Measurements from ENCODE around the gene GTF3C1. TPM values are rescaled to one million over a fixed set of nuclear protein-coding genes. Genes with fewer than 3 reads are reported as not detected.
A peak's percentile ranks its signal among the peaks of the same experiment; 100 is the strongest.

Gene GTF3C1
- total and polyA plus RNA-seq, 2 of the 8 experiments (the other 6 are each of a cell fraction or from before 2014, with no cell fraction given), result 89.3 to 126 TPM

DNA sequence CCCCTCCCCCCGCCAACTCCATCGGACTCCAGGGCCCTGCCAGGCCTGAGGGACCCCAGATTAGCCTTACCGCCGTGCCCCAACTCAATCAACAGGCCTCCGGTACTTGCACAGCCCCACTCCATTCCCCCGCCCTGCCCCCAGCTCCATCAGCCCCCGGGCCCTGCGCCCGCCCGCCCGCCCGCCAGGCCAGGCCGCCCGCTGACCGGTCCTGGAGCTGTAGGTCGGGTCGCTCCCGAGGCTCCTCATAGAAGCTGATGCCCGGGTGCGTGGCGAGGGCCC is 308 bp downstream of the GTF3C1 start:
- peak overlapping the region; percentile 93; the same call in 1 of the 2 replicates for H4K8ac ChIP-seq (ENCODE audit: extremely low read depth, insufficient read depth, low read length)
- H3K9me3 ChIP-seq (ENCODE audit: insufficient read depth in 2 of 2, low read depth in 1 of 2, low read length in 1 of 2), result no peaks in the 10 kb centered on the region
- peak overlapping the region; percentile 78 for H3K4ac ChIP-seq (replicated peaks; ENCODE audit: insufficient read length, low read depth, low read length)
- FAIRE-seq (no peak), DNase-seq (ENCODE audit: low read depth in 1 of 2, low spot score in 2 of 2) (no peak)
- peaks cover 25 to 41% of the 10 kb centered on the region in 2 experiments for H3K79me2 ChIP-seq (ENCODE audit: control insufficient read depth in 1 of 2, insufficient read depth in 2 of 2, low read length in 2 of 2)
- H4K91ac ChIP-seq (replicated peaks; ENCODE audit: insufficient read length, low read length), result no peak overlapping the region
- peak overlapping the region; percentile 64; the same call in 1 of the 2 replicates for H3K27ac ChIP-seq (ENCODE audit: low read depth, low read length)
- no peak overlapping the region for H2BK12ac ChIP-seq (ENCODE audit: low read depth, low read length)
- H3K79me1 ChIP-seq (ENCODE audit: low read depth, low read length), result peaks cover 10% of the 10 kb centered on the region
- no peak overlapping the region for H2BK15ac ChIP-seq (ENCODE audit: low read length)
- H3K4me2 ChIP-seq (ENCODE audit: insufficient read depth in 1 of 2, low read depth in 2 of 2, low read length in 2 of 2), result peak overlapping the region; percentile 80 to 83
- H2AK5ac ChIP-seq (ENCODE audit: low read depth, low read length), result no peak overlapping the region
- no peaks in the 10 kb centered on the region for H3K27me3 ChIP-seq (replicated peaks in 1 of 4; ENCODE audit: control insufficient read depth in 3 of 4, extremely low read depth in 1 of 4, insufficient read depth in 3 of 4, low read length in 3 of 4)
- no peak overlapping the region for H2BK120ac ChIP-seq (replicated peaks; ENCODE audit: low read depth, low read length)
- H3K56ac ChIP-seq (replicated peaks; ENCODE audit: insufficient read length, low read depth, low read length), result peak overlapping the region; percentile 69
- peaks cover 0 to 5% (median 3%) of the 10 kb centered on the region in 4 experiments; a peak in 3 of 7 replicates for H3K4me1 ChIP-seq (replicated peaks in 1 of 4; ENCODE audit: control insufficient read depth in 3 of 4, insufficient read depth in 4 of 4, low read length in 3 of 4)
- H4K20me1 ChIP-seq (replicated peaks in 1 of 2; ENCODE audit: control insufficient read depth in 1 of 2, insufficient read depth in 2 of 2, low read length in 2 of 2), result peaks cover 5 to 10% of the 10 kb centered on the region in 2 experiments
- H2BK5ac ChIP-seq (ENCODE audit: low read depth, low read length), result peak overlapping the region; percentile 87
- H3K23ac ChIP-seq (ENCODE audit: insufficient read length), result no peak overlapping the region
- peak overlapping the region; percentile 72 to 85 (median 78); a peak in 6 of 7 replicates for H3K9ac ChIP-seq (replicated peaks in 1 of 4; ENCODE audit: extremely low read depth in 1 of 4, low read depth in 3 of 4, low read length in 3 of 4)
- ChIA-PET POLR2A (ENCODE audit: partially characterized antibody) (interaction anchor here (0.7 to 2.0 kb wide), 7 partner anchors 8 to 90 kb away, joined by 3 to 7 read pairs (median 3); no protein-coding TSS in a partner anchor), CTCF (ENCODE audit: partially characterized antibody) (interaction anchor here (0.8 to 3.5 kb wide), 4 partner anchors 13 to 149 kb away, joined by 3 to 18 read pairs (median 4); no protein-coding TSS in a partner anchor)
- H3K4me3 ChIP-seq (ENCODE audit: extremely low read depth in 1 of 4, insufficient read depth in 2 of 4, low read depth in 3 of 4, low read length in 4 of 4), result peak overlapping the region; percentile 86 to 100 (median 100)
- peaks cover under 1 to 14% (median 9%) of the 10 kb centered on the region in 4 experiments; a peak in 7 of 8 replicates for H3K36me3 ChIP-seq (ENCODE audit: control insufficient read depth in 2 of 4, insufficient read depth in 4 of 4, low read length in 3 of 4)
- no peak overlapping the region for H3K14ac ChIP-seq (ENCODE audit: insufficient read length)
- WGBS, 2 experiments (ENCODE audit: extremely low coverage in 1 of 2, insufficient coverage in 1 of 2, insufficient read length in 1 of 2, insufficient replicate concordance in 2 of 2, low coverage in 1 of 2, low lambda C conversion rate in 2 of 2, missing lambda C conversion rate in 1 of 2), result no CpG with 5 or more reads among the region's 21 CpGs
- TF ChIP-seq BACH1 (IDR thresholded peaks at IDR 0.05; ENCODE audit: low read length), result no peak
- H3K23me2 ChIP-seq (ENCODE audit: low read depth, low read length), result peaks cover 5% of the 10 kb centered on the region; the same call in 1 of the 2 replicates
- no peak overlapping the region for H2AFZ ChIP-seq (ENCODE audit: low read length)
- H4K5ac ChIP-seq (ENCODE audit: insufficient read length, low read depth, low read length), result no peak overlapping the region
- no peak overlapping the region for H2BK20ac ChIP-seq (ENCODE audit: low read length)
- peak overlapping the region; percentile 60 for H3K18ac ChIP-seq (ENCODE audit: extremely low read depth, low read length)
